Tibial nerve (tissue), 4 donors: Measurements from ENCODE around the gene GDAP2. TPM values are rescaled to one million over a fixed set of nuclear protein-coding genes. Genes with fewer than 3 reads are reported as not detected.

Experiments used
- DNase-seq, 2 donors: peaks; one replicate each; pipeline ENCODE4 v3.0.0-alpha.2; 2019; ENCODE audit warnings: low spot score in 2 of 2
- H3K27ac ChIP-seq, 4 donors: fragments of 200-600 bp; sonication (generic) in 3 of 4; one replicate each; pipeline ENCODE4 v1.5.1; 2017 to 2019; ENCODE audit warnings: mild to moderate bottlenecking in 1 of 4
- H3K27me3 ChIP-seq, 2 donors: fragments of 200-600 bp; sonication (generic) in 1 of 2; one replicate each; pipeline versions ENCODE4 v1.5.1 to v1.6.0; 2017 to 2019
- H3K36me3 ChIP-seq, 3 donors: fragments of 200-600 bp; sonication (generic); one replicate each; pipeline ENCODE4 v1.5.1; 2018 to 2019
- H3K4me1 ChIP-seq, 4 donors: fragments of 200-600 bp; sonication (generic) in 3 of 4; one replicate each; pipeline ENCODE4 v1.5.1; 2017 to 2019
- H3K4me3 ChIP-seq, 4 donors: fragments of 200-600 bp; sonication (generic) in 3 of 4; one replicate each; pipeline ENCODE4 v1.5.1; 2017 to 2019; ENCODE audit warnings: mild to moderate bottlenecking in 1 of 4, moderate library complexity in 1 of 4
- H3K9me3 ChIP-seq, 4 donors: fragments of 200-600 bp; sonication (generic) in 3 of 4; one replicate each; pipeline ENCODE4 v1.5.1; 2017 to 2019
- CTCF ChIP-seq, 5 experiments: fragments of 200-600 bp in 3 of 5; fragments of 450-650 bp in 2 of 5; sonication (generic) in 3 of 5; IDR thresholded peaks; one replicate each; pipeline ENCODE4 v1.5.1; 2016 to 2019; ENCODE audit warnings: antibody characterized with exemption in 5 of 5, mild to moderate bottlenecking in 3 of 5, moderate library complexity in 2 of 5
- EP300 ChIP-seq, 2 donors: sonication (generic); formaldehyde crosslinking; IDR thresholded peaks; one replicate each; pipeline ENCODE4 v1.6.1; 2017; ENCODE audit warnings: antibody characterized with exemption in 2 of 2, mild to moderate bottlenecking in 1 of 2
- POLR2A ChIP-seq, 2 donors: fragments of 450-650 bp; IDR thresholded peaks; one replicate each; pipeline ENCODE4 v1.6.1; 2017; ENCODE audit warnings: antibody characterized with exemption in 2 of 2, mild to moderate bottlenecking in 2 of 2, moderate library complexity in 2 of 2
- WGBS, 2 donors: methylation state at CpG; one replicate each; pipeline ENCODE4 v1.1.5; 2018; 5-methylcytosine and 5-hydroxymethylcytosine counted together
- total RNA-seq, 4 donors: library from RNA; depleted of rRNA; stranded (reverse); fragments of >200 nt; gene quantifications; one replicate each; pipeline ENCODE4 v1.1.0, GENCODE V29; 2016

The GDAP2 gene
- total RNA-seq, 4 donors from 2014 or later: 21.8 to 24.3 (median 22.8) TPM

GRCh38 chr1:117895482-117896114, 33.8 kb downstream of the GDAP2 start:
- Histone ChIP-seq H3K36me3 (peaks cover 0 to 44% (median 0%) of the 10 kb centered on the region in 3 donors), H3K4me3 (no peak overlapping the region), H3K4me1 (no peaks in the 10 kb centered on the region), H3K27ac (no peak overlapping the region), H3K27me3 (no peaks in the 10 kb centered on the region), H3K9me3 (no peaks in the 10 kb centered on the region)
- DNase-seq: peak; percentile 27 to 83
- WGBS, 2 donors: 13 to 18% methylated on average over 4 of the region's 4 CpGs
- TF ChIP-seq CTCF (IDR thresholded peaks at IDR 0.05) (peak; percentile 51 to 74 (median 63)), EP300 (IDR thresholded peaks at IDR 0.05) (no peak)

GRCh38 chr1:117894078-117894477, 35.3 kb downstream of the GDAP2 start:
- peaks cover 0 to 38% (median 0%) of the 10 kb centered on the region in 3 donors for H3K36me3 ChIP-seq
- 87 to 96% methylated on average over 1 of the region's 1 CpG for WGBS, 2 donors
- H3K9me3 ChIP-seq: no peaks in the 10 kb centered on the region
- no peak for DNase-seq
- H3K27ac ChIP-seq: no peak overlapping the region
- H3K4me3 ChIP-seq: no peak overlapping the region
- H3K27me3 ChIP-seq: no peaks in the 10 kb centered on the region
- TF ChIP-seq EP300 (IDR thresholded peaks at IDR 0.05) (no peak), CTCF (IDR thresholded peaks at IDR 0.05) (no peak), POLR2A (IDR thresholded peaks at IDR 0.05) (no peak)
- no peaks in the 10 kb centered on the region for H3K4me1 ChIP-seq

GRCh38 chr1:117892512-117892911, 36.9 kb downstream of the GDAP2 start:
- no peak overlapping the region for H3K27ac ChIP-seq
- no peak for DNase-seq
- no peaks in the 10 kb centered on the region for H3K27me3 ChIP-seq
- 88 to 91% methylated on average over 2 of the region's 2 CpGs for WGBS, 2 donors
- H3K36me3 ChIP-seq: peaks cover 0 to 22% (median 0%) of the 10 kb centered on the region in 3 donors
- no peaks in the 10 kb centered on the region for H3K9me3 ChIP-seq
- H3K4me1 ChIP-seq: no peaks in the 10 kb centered on the region
- H3K4me3 ChIP-seq: no peak overlapping the region
- no peak for TF ChIP-seq CTCF (IDR thresholded peaks at IDR 0.05)

GRCh38 chr1:117890452-117890851, 39.0 kb downstream of the GDAP2 start:
- WGBS, 2 donors: 97 to 98% methylated on average over 2 of the region's 2 CpGs
- DNase-seq: no peak
- Histone ChIP-seq H3K27ac (no peak overlapping the region), H3K4me1 (no peaks in the 10 kb centered on the region), H3K9me3 (no peaks in the 10 kb centered on the region), H3K27me3 (no peaks in the 10 kb centered on the region), H3K4me3 (no peak overlapping the region), H3K36me3 (peaks cover 0 to 7% (median 0%) of the 10 kb centered on the region in 3 donors)
- no peak for TF ChIP-seq CTCF (IDR thresholded peaks at IDR 0.05)
- TF ChIP-seq EP300 (IDR thresholded peaks at IDR 0.05): no peak
- TF ChIP-seq POLR2A (IDR thresholded peaks at IDR 0.05): no peak

GRCh38 chr1:117886101-117886795, 43.2 kb downstream of the GDAP2 start:
- no peaks in the 10 kb centered on the region for H3K27me3 ChIP-seq
- no peak overlapping the region for H3K4me3 ChIP-seq
- 78 to 83% methylated on average over 2 of the region's 2 CpGs for WGBS, 2 donors
- DNase-seq: no peak
- H3K27ac ChIP-seq: no peak overlapping the region
- TF ChIP-seq EP300 (IDR thresholded peaks at IDR 0.05) (no peak), CTCF (IDR thresholded peaks at IDR 0.05) (no peak), POLR2A (IDR thresholded peaks at IDR 0.05) (no peak)
- no peaks in the 10 kb centered on the region for H3K9me3 ChIP-seq
- no peaks in the 10 kb centered on the region for H3K4me1 ChIP-seq
- peaks cover 0 to 22% (median 0%) of the 10 kb centered on the region in 3 donors for H3K36me3 ChIP-seq
